NCI-H1417 (cell line): ENCODE data around the gene MAK.
"Not testable (repeated sequence)": the region's sequence is repeated elsewhere in the genome, so short reads cannot be mapped to it uniquely, and the experiment has no call there.

Experiments
- DNase-seq, 3 experiments: peaks; one replicate each; lab custom pipeline; 2025; lab: John Stamatoyannopoulos, UW

The MAK gene

GRCh38 chr6:10791673-10792072 lies 46.7 kb downstream of the MAK start:
- no peak for DNase-seq

- DNase-seq: no peak
These were observed 59.3 kb downstream of the MAK start for GRCh38 chr6:10779076-10779475.

- no peak for DNase-seq
These were observed 60.1 kb downstream of the MAK start for GRCh38 chr6:10778230-10778629.

- DNase-seq: no peak
These were observed 66.9 kb downstream of the MAK start for GRCh38 chr6:10771371-10771894.

GRCh38 chr6:10769419-10769818 lies 68.9 kb downstream of the MAK start:
- DNase-seq: no peak

GRCh38 chr6:10763006-10763405 lies 75.3 kb downstream of the MAK start:
- no peak for DNase-seq

- peak in 1 of 3 experiments; percentile 4 for DNase-seq
These were observed 78.4 kb downstream of the MAK start for GRCh38 chr6:10759884-10760329.

- DNase-seq: peak; percentile 2 to 21 (median 5)
These were observed 79.0 kb downstream of the MAK start for GRCh38 chr6:10759312-10759839.

- DNase-seq: no peak
These were observed 82.3 kb downstream of the MAK start for GRCh38 chr6:10756085-10756484.

- DNase-seq: not testable (repeated sequence)
These were observed 86.6 kb downstream of the MAK start for GRCh38 chr6:10751757-10752156.

- DNase-seq: not testable (repeated sequence)
These were observed 87.8 kb downstream of the MAK start for GRCh38 chr6:10750568-10750967.

- DNase-seq: no peak
These were observed 88.6 kb downstream of the MAK start for GRCh38 chr6:10749734-10750133.

GRCh38 chr6:10747251-10747972 lies 90.9 kb downstream of the MAK start, which contains the start of gene TMEM14B:
TMEM14B (plus strand) TSS chr6:10747805; CDS start chr6:10749246, 1,441 bp downstream.
- peak; percentile 98 for DNase-seq

GRCh38 chr6:10746915-10747250 lies 91.5 kb downstream of the MAK start:
- no peak for DNase-seq

GRCh38 chr6:10745116-10745515 lies 93.2 kb downstream of the MAK start:
- DNase-seq: no peak

GRCh38 chr6:10743515-10743914 lies 94.8 kb downstream of the MAK start:
- no peak for DNase-seq

GRCh38 chr6:10742251-10742650 lies 96.1 kb downstream of the MAK start:
- no peak for DNase-seq

- DNase-seq: not testable (repeated sequence)
These were observed 96.7 kb downstream of the MAK start for GRCh38 chr6:10741643-10742042.

GRCh38 chr6:10740061-10740460 lies 98.3 kb downstream of the MAK start:
- DNase-seq: no peak

- no peak for DNase-seq
These were observed 101.6 kb downstream of the MAK start for GRCh38 chr6:10736731-10737130.

- no peak for DNase-seq
These were observed 104.5 kb downstream of the MAK start for GRCh38 chr6:10733863-10734262.

GRCh38 chr6:10733151-10733715 lies 105.1 kb downstream of the MAK start:
- DNase-seq: peak in 1 of 3 experiments; percentile 50

- DNase-seq: no peak
These were observed 108.1 kb downstream of the MAK start for GRCh38 chr6:10730254-10730653.
